Loucy (cell line): ENCODE measurements around the gene EHF.

Experiments
- H2AFZ ChIP-seq: fragments of 200-600 bp; sonication (generic); 2 replicates; pipeline ENCODE4 v1.6.0; 2016; ENCODE audit warnings: antibody characterized with exemption, mild to moderate bottlenecking, low read length, moderate library complexity
- H3F3A ChIP-seq: fragments of 200-600 bp; 2 replicates; pipeline ENCODE4 v1.6.0; 2016; ENCODE audit warnings: antibody characterized with exemption, low read depth, mild to moderate bottlenecking
- H3K27me3 ChIP-seq: fragments of 200-600 bp; sonication (generic); 2 replicates; pipeline ENCODE4 v1.6.1; 2014; ENCODE audit warnings: low read length, mild to moderate bottlenecking; ENCODE audit not compliant: insufficient read depth, poor library complexity, severe bottlenecking
- H3K36me3 ChIP-seq: fragments of 200-600 bp; sonication (generic); 2 replicates; pipeline ENCODE4 v1.6.1; 2016; ENCODE audit warnings: low read length; ENCODE audit not compliant: insufficient read depth
- H3K4me1 ChIP-seq: fragments of 200-600 bp; sonication (generic); 2 replicates; pipeline ENCODE4 v1.5.1; 2014; ENCODE audit warnings: low read length, mild to moderate bottlenecking; ENCODE audit not compliant: insufficient read depth, poor library complexity, severe bottlenecking
- H3K4me2 ChIP-seq: fragments of 200-600 bp; sonication (generic); 2 replicates; pipeline ENCODE4 v1.6.0; 2014; ENCODE audit warnings: antibody characterized with exemption, low read length, low read depth, mild to moderate bottlenecking; ENCODE audit not compliant: poor library complexity, severe bottlenecking
- H3K4me3 ChIP-seq: fragments of 200-600 bp; sonication (generic); 2 replicates; pipeline ENCODE4 v1.5.1; 2014; ENCODE audit warnings: low read length, mild to moderate bottlenecking, mixed read lengths; ENCODE audit not compliant: poor library complexity, severe bottlenecking
- H3K79me2 ChIP-seq: fragments of 200-600 bp; sonication (generic); 2 replicates; pipeline ENCODE4 v1.6.1; 2014; ENCODE audit warnings: low read length; ENCODE audit not compliant: insufficient read depth
- H3K9ac ChIP-seq: fragments of 200-600 bp; sonication (generic); 2 replicates; pipeline ENCODE4 v1.6.0; 2014; ENCODE audit warnings: mild to moderate bottlenecking, low read depth, low read length, moderate library complexity; ENCODE audit not compliant: poor library complexity, severe bottlenecking
- H3K9me2 ChIP-seq: fragments of 200-600 bp; sonication (generic); replicated peaks from 2 replicates; pipeline ENCODE4 v1.6.1; 2016; ENCODE audit warnings: low read depth, low read length, mixed read lengths
- H3K9me3 ChIP-seq: fragments of 200-600 bp; sonication (generic); 2 replicates; pipeline ENCODE4 v1.6.1; 2014; ENCODE audit warnings: mild to moderate bottlenecking, antibody characterized with exemption, low read length, low read depth; ENCODE audit not compliant: insufficient read depth
- H4K20me1 ChIP-seq: fragments of 200-600 bp; sonication (generic); 2 replicates; pipeline ENCODE4 v1.6.0; 2014; ENCODE audit warnings: antibody characterized with exemption, low read length, mild to moderate bottlenecking; ENCODE audit not compliant: insufficient read depth, poor library complexity, severe bottlenecking
- EZH2phosphoT487 ChIP-seq: fragments of 200-600 bp; IDR thresholded peaks from 2 replicates; pipeline ENCODE4 v1.6.1; 2018; ENCODE audit warnings: antibody characterized with exemption, mild to moderate bottlenecking, moderate library complexity, borderline replicate concordance
- TF ChIP-seq, protein P1 (sequence below): fragments of 200-600 bp; sonication (generic); conservative IDR thresholded peaks from 2 replicates; pipeline ENCODE4 v1.5.1; 2014; ENCODE audit warnings: mild to moderate bottlenecking, antibody characterized with exemption, low read length

The EHF gene

DNA sequence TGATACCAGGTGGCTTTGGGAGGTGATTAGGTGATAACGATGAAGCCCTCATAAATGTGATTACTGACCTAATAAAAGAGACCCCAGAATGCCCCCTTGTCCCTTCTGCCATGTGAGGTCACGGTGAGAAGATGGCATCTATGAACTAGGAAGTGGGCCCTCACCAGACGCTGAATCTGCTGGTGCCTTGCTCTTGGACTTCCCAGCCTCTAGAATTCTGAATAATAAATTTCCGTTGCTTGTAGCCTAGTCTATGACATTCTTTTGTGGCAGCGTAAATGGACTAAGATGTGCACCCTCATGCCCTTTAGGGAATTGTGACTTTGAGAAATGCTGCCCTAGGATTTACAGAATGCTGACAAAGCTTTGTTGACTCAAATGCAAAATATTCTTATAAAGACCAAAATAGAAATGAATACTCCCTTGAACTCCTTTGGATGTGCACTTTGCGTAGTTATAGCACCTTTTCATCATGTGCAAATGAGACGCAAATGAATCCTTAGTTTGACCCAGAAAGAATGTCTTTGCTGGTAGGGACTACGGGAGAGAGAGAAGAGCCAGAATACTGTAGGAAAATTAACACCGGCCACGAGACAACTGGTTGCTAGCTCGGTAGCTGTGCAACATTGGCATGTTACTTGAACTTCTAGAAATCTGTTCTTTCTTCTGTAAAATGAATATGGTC lies 24.8 kb upstream of the EHF start:
- H3K36me3 ChIP-seq, result no peaks in the 10 kb centered on the region
- H3K27me3 ChIP-seq, result peaks cover 5% of the 10 kb centered on the region
- no peak overlapping the region for H3K4me2 ChIP-seq
- no peak overlapping the region for H3K4me3 ChIP-seq
- no peak overlapping the region for H3K9ac ChIP-seq
- no peaks in the 10 kb centered on the region for H4K20me1 ChIP-seq
- peaks cover 24% of the 10 kb centered on the region for H3K4me1 ChIP-seq
- no peak overlapping the region for H2AFZ ChIP-seq
- TF ChIP-seq EZH2phosphoT487, result no peak
- TF ChIP-seq, protein P1, sequence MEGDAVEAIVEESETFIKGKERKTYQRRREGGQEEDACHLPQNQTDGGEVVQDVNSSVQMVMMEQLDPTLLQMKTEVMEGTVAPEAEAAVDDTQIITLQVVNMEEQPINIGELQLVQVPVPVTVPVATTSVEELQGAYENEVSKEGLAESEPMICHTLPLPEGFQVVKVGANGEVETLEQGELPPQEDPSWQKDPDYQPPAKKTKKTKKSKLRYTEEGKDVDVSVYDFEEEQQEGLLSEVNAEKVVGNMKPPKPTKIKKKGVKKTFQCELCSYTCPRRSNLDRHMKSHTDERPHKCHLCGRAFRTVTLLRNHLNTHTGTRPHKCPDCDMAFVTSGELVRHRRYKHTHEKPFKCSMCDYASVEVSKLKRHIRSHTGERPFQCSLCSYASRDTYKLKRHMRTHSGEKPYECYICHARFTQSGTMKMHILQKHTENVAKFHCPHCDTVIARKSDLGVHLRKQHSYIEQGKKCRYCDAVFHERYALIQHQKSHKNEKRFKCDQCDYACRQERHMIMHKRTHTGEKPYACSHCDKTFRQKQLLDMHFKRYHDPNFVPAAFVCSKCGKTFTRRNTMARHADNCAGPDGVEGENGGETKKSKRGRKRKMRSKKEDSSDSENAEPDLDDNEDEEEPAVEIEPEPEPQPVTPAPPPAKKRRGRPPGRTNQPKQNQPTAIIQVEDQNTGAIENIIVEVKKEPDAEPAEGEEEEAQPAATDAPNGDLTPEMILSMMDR, result no peak
- H3F3A ChIP-seq, result no peaks in the 10 kb centered on the region
- H3K79me2 ChIP-seq, result no peaks in the 10 kb centered on the region
- H3K9me2 ChIP-seq, result no peaks in the 10 kb centered on the region
- 0 out of 2 replicates have a peak, but pooled peaks cover 3% of the 10 kb centered on the region for H3K9me3 ChIP-seq

DNA sequence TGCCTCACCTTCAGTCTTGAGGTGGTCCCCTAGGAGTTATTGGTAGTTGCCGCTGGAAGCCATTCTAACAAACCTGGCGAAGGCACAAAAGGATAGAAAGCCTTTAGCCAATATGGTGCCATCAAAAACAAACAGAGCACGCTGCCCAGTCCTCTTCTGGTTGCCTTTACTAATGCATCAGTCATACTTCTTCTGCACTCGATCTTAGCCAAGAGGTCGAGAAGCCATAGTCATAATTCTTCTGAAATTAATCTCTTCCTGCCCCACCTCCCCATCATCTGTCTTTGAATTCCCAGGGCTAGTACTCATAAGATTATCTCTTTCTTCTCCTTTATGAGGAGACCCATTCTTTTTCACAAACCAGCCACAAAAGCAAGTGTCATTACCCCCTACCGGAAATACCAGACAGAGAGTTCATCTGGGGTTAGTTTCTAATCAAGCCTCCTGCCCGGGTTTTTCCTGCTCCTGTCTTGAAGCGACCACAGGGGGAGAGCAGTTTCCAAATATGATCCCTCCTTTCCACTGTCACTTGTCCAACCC lies 21.4 kb upstream of the EHF start:
- peak overlapping the region; percentile 42 for H3K4me2 ChIP-seq
- H3F3A ChIP-seq, result no peaks in the 10 kb centered on the region
- no peaks in the 10 kb centered on the region for H3K9me3 ChIP-seq
- H3K4me1 ChIP-seq, result peaks cover 27% of the 10 kb centered on the region
- no peaks in the 10 kb centered on the region for H3K36me3 ChIP-seq
- no peaks in the 10 kb centered on the region for H3K79me2 ChIP-seq
- no peaks in the 10 kb centered on the region for H3K9me2 ChIP-seq
- TF ChIP-seq, protein P1, result no peak
- no peak for TF ChIP-seq EZH2phosphoT487
- H4K20me1 ChIP-seq, result no peaks in the 10 kb centered on the region
- H2AFZ ChIP-seq, result peak overlapping the region; percentile 22; the same call in 1 of the 2 replicates
- no peaks in the 10 kb centered on the region for H3K27me3 ChIP-seq
- peak overlapping the region; percentile 31 for H3K9ac ChIP-seq
- peak overlapping the region; percentile 16 for H3K4me3 ChIP-seq

DNA sequence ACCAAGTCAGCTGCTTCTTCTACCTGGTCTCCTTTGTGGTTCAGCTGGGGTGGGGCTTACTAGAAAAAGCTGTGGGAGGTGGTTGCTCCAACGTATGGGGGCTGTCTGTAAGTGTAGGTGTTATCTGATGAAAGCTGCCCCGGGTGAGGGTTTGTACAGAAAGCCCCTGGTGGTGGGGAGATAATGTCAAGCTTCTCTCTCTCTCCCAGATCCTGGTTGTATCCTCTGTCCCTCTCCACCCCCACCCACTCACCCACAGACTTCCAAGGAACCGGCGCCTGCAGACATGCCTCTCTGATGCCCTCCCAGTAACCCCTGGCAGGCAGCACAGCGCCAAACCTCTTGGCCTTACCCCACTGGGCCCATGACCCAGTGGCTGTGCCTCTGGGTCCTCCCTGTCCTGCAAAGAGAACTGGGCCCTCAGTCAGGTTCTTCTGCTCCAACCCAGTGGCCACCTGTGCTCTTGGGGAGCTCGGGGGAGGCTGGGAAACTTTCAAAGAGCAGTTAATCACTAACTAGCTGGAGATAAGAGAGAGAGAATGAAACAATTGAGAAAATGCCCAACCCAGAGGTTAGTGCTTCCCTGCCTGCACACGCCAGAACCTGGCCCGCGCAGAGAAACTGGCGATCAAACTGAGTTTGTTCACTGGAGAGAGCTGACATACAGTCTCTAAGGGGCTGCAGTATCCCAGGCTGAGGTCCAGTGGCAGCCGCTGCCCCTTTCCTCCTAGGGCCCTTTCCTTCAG lies 20.4 kb upstream of the EHF start:
- H3F3A ChIP-seq, result no peaks in the 10 kb centered on the region
- no peaks in the 10 kb centered on the region for H4K20me1 ChIP-seq
- no peaks in the 10 kb centered on the region for H3K36me3 ChIP-seq
- peak overlapping the region; percentile 42 for H3K4me2 ChIP-seq
- 0 out of 2 replicates have a peak overlapping the region, but pooled peaks have one; percentile 22 for H2AFZ ChIP-seq
- H3K4me1 ChIP-seq, result peaks cover 27% of the 10 kb centered on the region
- H3K9me3 ChIP-seq, result no peaks in the 10 kb centered on the region
- no peaks in the 10 kb centered on the region for H3K27me3 ChIP-seq
- TF ChIP-seq, protein P1, result no peak
- no peak for TF ChIP-seq EZH2phosphoT487
- H3K9me2 ChIP-seq, result no peaks in the 10 kb centered on the region
- no peaks in the 10 kb centered on the region for H3K79me2 ChIP-seq
- peak overlapping the region; percentile 16 for H3K4me3 ChIP-seq
- H3K9ac ChIP-seq, result peak overlapping the region; percentile 32
